GM18508 (cell line): ENCODE data around the gene KIAA1958.
A peak's percentile ranks its signal among the peaks of the same experiment; 100 is the strongest.

Experiments used
- ATAC-seq: cut with Tn5 transposase; IDR thresholded peaks from one replicate; pipeline ENCODE4 v1.9.1; 2021; ENCODE audit warnings: moderate number of reproducible peaks; ENCODE audit not compliant: insufficient read depth, unreplicated experiment

KIAA1958 gene

GRCh38 chr9:112486221-112487007 is at the start of gene KIAA1958:
TSS of gene KIAA1958 (plus strand) at chr9:112486827. CDS start at chr9:112574081, 87,254 bp downstream.
- peak; percentile 68 for ATAC-seq

- no peak for ATAC-seq
Observed at GRCh38 chr9:112437406-112437805, 49.2 kb upstream of the KIAA1958 start.

- no peak for ATAC-seq
Observed at GRCh38 chr9:112439171-112439570, 47.5 kb upstream of the KIAA1958 start.

GRCh38 chr9:112439825-112440224 is 46.8 kb upstream of the KIAA1958 start:
- ATAC-seq, result no peak

- ATAC-seq, result no peak
Observed at GRCh38 chr9:112443200-112443599, 43.4 kb upstream of the KIAA1958 start.

- no peak for ATAC-seq
Observed at GRCh38 chr9:112443636-112444035, 43.0 kb upstream of the KIAA1958 start.

- ATAC-seq, result no peak
Observed at GRCh38 chr9:112445196-112445595, 41.4 kb upstream of the KIAA1958 start.

- ATAC-seq, result no peak
Observed at GRCh38 chr9:112446080-112446479, 40.5 kb upstream of the KIAA1958 start.

GRCh38 chr9:112446526-112446925 is 40.1 kb upstream of the KIAA1958 start:
- no peak for ATAC-seq

- no peak for ATAC-seq
Observed at GRCh38 chr9:112447283-112447761, 39.3 kb upstream of the KIAA1958 start.

GRCh38 chr9:112462855-112463254 is 23.8 kb upstream of the KIAA1958 start:
- no peak for ATAC-seq

GRCh38 chr9:112465352-112465751 is 21.3 kb upstream of the KIAA1958 start:
- no peak for ATAC-seq

- no peak for ATAC-seq
Observed at GRCh38 chr9:112472996-112473395, 13.6 kb upstream of the KIAA1958 start.

GRCh38 chr9:112473986-112474385 is 12.6 kb upstream of the KIAA1958 start:
- ATAC-seq, result no peak

GRCh38 chr9:112475318-112475717 is 11.3 kb upstream of the KIAA1958 start:
- no peak for ATAC-seq

- ATAC-seq, result no peak
Observed at GRCh38 chr9:112477330-112477729, 9.3 kb upstream of the KIAA1958 start.

- no peak for ATAC-seq
Observed at GRCh38 chr9:112479221-112479620, 7.4 kb upstream of the KIAA1958 start.

GRCh38 chr9:112484607-112485006 is 2.0 kb upstream of the KIAA1958 start:
- no peak for ATAC-seq

GRCh38 chr9:112485574-112485973 is 1.1 kb upstream of the KIAA1958 start:
- ATAC-seq, result no peak

GRCh38 chr9:112487008-112487798 is 576 bp downstream of the KIAA1958 start:
- ATAC-seq, result peak; percentile 21

GRCh38 chr9:112487799-112488340 is 1.2 kb downstream of the KIAA1958 start:
- ATAC-seq, result no peak
